Neutrophil (primary cell): ENCODE data around the gene C1RL.

Source experiments
- H3K27ac ChIP-seq: fragments of 200-600 bp; sonication (generic); 2 replicates; pipeline ENCODE4 v1.5.1; 2016; ENCODE audit warnings: mild to moderate bottlenecking, moderate library complexity
- H3K27me3 ChIP-seq: fragments of 200-600 bp; sonication (generic); 2 replicates; pipeline ENCODE4 v1.6.0; 2016; ENCODE audit warnings: mild to moderate bottlenecking
- H3K36me3 ChIP-seq: fragments of 200-600 bp; sonication (generic); 2 replicates; pipeline ENCODE4 v1.5.1; 2017
- H3K4me1 ChIP-seq, 2 experiments: fragments of 200-600 bp in 1 of 2; sonication (generic) in 1 of 2; 1 replicate in 1 of 2; 2 replicates in 1 of 2; pipeline versions ENCODE4 v1.5.1 to v1.6.1; 2013 to 2016; ENCODE audit warnings: low read depth in 1 of 2, low read length in 1 of 2, mild to moderate bottlenecking in 1 of 2, moderate library complexity in 1 of 2; ENCODE audit not compliant: control insufficient read depth in 1 of 2, insufficient read depth in 1 of 2
- H3K4me3 ChIP-seq, 2 experiments: fragments of 200-600 bp in 1 of 2; sonication (generic) in 1 of 2; 1 replicate in 1 of 2; 2 replicates in 1 of 2; pipeline ENCODE4 v1.5.1; 2013 to 2016; ENCODE audit warnings: low read depth in 1 of 2, low read length in 1 of 2, mild to moderate bottlenecking in 1 of 2, moderate library complexity in 1 of 2
- H3K9me3 ChIP-seq: fragments of 200-600 bp; sonication (generic); 2 replicates; pipeline ENCODE4 v1.5.1; 2016
- TF ChIP-seq, protein P1 (sequence below): fragments of 200-600 bp; sonication (generic); IDR thresholded peaks from 2 replicates; pipeline ENCODE4 v1.5.1; 2016; ENCODE audit warnings: antibody characterized with exemption

C1RL gene

DNA sequence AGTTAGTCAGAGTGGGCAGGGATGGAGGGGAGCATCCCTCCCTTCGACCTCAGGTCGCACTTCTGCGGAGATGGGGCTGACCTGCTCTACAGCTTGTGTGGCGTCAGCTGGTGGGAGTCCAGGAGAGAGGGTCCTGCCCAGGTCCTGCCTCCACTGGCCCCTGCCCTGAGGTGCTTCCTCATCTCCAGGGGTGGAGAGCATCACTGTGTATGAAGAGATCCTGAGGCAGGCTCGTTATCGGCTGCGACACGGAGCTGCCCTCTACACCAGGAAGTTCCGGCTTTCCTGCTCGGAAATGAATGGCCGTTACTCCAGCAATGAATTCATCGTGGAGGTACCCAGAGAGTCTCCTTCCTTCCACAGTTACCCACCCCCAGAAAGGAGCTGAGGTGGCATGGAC, 41.3 kb upstream of the C1RL start:
- Histone ChIP-seq H3K27ac (no peak overlapping the region), H3K36me3 (peaks cover 70% of the 10 kb centered on the region), H3K9me3 (no peaks in the 10 kb centered on the region), H3K4me3 (no peak overlapping the region), H3K4me1 (peaks cover 6 to 11% of the 10 kb centered on the region in 2 experiments), H3K27me3 (no peaks in the 10 kb centered on the region)
- TF ChIP-seq, protein P1, sequence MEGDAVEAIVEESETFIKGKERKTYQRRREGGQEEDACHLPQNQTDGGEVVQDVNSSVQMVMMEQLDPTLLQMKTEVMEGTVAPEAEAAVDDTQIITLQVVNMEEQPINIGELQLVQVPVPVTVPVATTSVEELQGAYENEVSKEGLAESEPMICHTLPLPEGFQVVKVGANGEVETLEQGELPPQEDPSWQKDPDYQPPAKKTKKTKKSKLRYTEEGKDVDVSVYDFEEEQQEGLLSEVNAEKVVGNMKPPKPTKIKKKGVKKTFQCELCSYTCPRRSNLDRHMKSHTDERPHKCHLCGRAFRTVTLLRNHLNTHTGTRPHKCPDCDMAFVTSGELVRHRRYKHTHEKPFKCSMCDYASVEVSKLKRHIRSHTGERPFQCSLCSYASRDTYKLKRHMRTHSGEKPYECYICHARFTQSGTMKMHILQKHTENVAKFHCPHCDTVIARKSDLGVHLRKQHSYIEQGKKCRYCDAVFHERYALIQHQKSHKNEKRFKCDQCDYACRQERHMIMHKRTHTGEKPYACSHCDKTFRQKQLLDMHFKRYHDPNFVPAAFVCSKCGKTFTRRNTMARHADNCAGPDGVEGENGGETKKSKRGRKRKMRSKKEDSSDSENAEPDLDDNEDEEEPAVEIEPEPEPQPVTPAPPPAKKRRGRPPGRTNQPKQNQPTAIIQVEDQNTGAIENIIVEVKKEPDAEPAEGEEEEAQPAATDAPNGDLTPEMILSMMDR = no peak

- H3K27me3 ChIP-seq = no peaks in the 10 kb centered on the region
- H3K4me1 ChIP-seq = no peaks in the 10 kb centered on the region
- no peak overlapping the region for H3K27ac ChIP-seq
- H3K36me3 ChIP-seq = peaks cover 67% of the 10 kb centered on the region
- no peaks in the 10 kb centered on the region for H3K9me3 ChIP-seq
- no peak overlapping the region for H3K4me3 ChIP-seq
- TF ChIP-seq, protein P1 = no peak
These were observed 37.9 kb upstream of the C1RL start for GRCh38 chr12:7146906-7147305.

- Histone ChIP-seq H3K27ac (no peak overlapping the region), H3K9me3 (no peaks in the 10 kb centered on the region), H3K4me1 (no peaks in the 10 kb centered on the region), H3K4me3 (no peak overlapping the region), H3K36me3 (peaks cover 68% of the 10 kb centered on the region), H3K27me3 (no peaks in the 10 kb centered on the region)
- TF ChIP-seq, protein P1 = no peak
These were observed 37.2 kb upstream of the C1RL start for GRCh38 chr12:7146228-7146627.

DNA sequence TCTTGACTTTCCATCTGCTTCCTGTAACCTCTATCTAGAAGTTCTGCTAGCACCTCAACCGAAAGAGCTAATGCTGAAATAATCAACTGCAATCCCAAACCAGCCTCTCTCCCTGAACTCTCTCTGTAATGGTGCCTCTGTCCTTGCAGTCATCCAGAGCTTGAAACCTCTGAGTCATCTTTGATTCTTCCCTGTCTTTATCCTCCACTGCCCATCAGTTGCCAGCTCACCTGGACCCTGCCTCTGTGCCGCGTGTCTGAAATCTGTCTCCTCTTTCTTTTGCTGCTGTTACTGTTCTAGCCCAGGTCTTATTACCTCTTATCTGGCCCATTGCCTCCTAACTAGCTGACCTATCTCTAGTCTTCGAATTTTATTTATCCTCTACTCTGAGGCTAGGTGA, 36.7 kb upstream of the C1RL start:
- TF ChIP-seq, protein P1 = no peak
- H3K36me3 ChIP-seq = peaks cover 66% of the 10 kb centered on the region

GRCh38 chr12:7144414-7145120, 35.6 kb upstream of the C1RL start:
- no peak overlapping the region for H3K27ac ChIP-seq
- H3K27me3 ChIP-seq = no peaks in the 10 kb centered on the region
- no peak overlapping the region for H3K4me3 ChIP-seq
- H3K36me3 ChIP-seq = peaks cover 61% of the 10 kb centered on the region
- H3K9me3 ChIP-seq = no peaks in the 10 kb centered on the region
- TF ChIP-seq, protein P1 = no peak
- no peaks in the 10 kb centered on the region for H3K4me1 ChIP-seq

More for the DNA sequence above, 36.7 kb upstream of the C1RL start:
- no peaks in the 10 kb centered on the region for H3K9me3 ChIP-seq
- no peaks in the 10 kb centered on the region for H3K27me3 ChIP-seq
- no peak overlapping the region for H3K4me3 ChIP-seq
- H3K27ac ChIP-seq = no peak overlapping the region
- no peaks in the 10 kb centered on the region for H3K4me1 ChIP-seq
